T-helper 2 cell treated with Interferon-gamma antibody and Interleukin-4, amounts not matched to agents 5 μg/mL and 100 μg/mL, for 36 hours (primary cell): ENCODE results near the gene RIPPLY3.
"Not testable (repeated sequence)": the region's sequence is repeated elsewhere in the genome, so short reads cannot be mapped to it uniquely, and the experiment has no call there.

Experiments used
- DNase-seq: peaks from one replicate; pipeline ENCODE4 v3.0.0; 2021; ENCODE audit warnings: low spot score
- H3K27ac Mint-ChIP-seq: one replicate; pipeline ENCODE4 v1.8.0; 2021; ENCODE audit warnings: mild to moderate bottlenecking, mixed read lengths
- H3K27me3 Mint-ChIP-seq: one replicate; pipeline ENCODE4 v1.8.0; 2021; ENCODE audit warnings: low read depth, mixed read lengths
- H3K36me3 Mint-ChIP-seq: one replicate; pipeline ENCODE4 v1.8.0; 2021; ENCODE audit warnings: low read depth, mixed read lengths
- H3K4me1 Mint-ChIP-seq: one replicate; pipeline ENCODE4 v1.8.0; 2021; ENCODE audit warnings: low read depth, mixed read lengths
- H3K4me3 Mint-ChIP-seq: one replicate; pipeline ENCODE4 v1.8.0; 2022; ENCODE audit warnings: mild to moderate bottlenecking, moderate library complexity, mixed read lengths
- H3K9me3 Mint-ChIP-seq: one replicate; pipeline ENCODE4 v1.8.0; 2021; ENCODE audit warnings: mixed read lengths

Gene RIPPLY3

DNA sequence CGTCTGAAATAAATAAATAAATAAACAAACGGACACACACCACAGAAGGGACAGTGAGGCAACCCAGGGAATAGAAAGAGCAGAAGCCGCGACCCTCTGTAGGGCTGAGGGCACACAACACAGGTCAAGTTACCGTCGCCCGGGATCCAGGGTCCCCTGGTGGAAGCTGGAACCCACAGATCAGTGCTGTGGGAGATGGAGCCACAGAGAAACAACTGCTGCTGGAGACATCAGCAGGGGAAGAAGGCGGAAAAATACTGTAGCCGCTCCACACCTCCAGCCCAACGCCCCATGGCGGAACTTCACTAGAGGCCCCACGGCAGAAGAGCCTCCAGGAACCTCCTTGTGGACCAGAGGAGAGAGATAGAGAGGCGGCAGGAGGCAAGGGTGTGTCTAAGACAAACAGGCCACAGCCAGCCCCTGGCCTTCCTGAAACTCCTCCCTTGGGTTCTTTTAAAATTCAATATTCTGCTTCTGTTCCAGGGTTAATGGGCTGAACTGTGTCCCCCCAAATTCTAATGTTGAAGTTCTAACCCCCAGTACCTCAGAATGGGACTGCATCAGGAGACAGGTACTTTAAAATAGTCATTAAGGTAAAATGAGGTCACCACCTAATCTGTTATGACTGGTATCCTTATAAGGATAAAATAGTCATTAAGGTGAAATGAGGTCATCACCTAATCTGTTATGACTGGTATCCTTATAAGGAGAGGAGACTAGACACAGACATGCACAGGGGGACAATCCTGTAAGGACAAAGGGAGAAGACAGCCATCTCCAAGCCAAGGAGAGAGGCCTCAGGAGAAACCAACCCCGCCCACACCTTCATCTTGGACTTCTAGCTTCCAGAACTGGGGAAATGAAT is 32.3 kb upstream of the RIPPLY3 start:
- Mint-ChIP-seq H3K27me3 (no peaks in the 10 kb centered on the region), H3K4me3 (no peak overlapping the region), H3K4me1 (peaks cover 11% of the 10 kb centered on the region), H3K9me3 (no peaks in the 10 kb centered on the region), H3K36me3 (peaks cover under 1% of the 10 kb centered on the region), H3K27ac (no peak overlapping the region)
- DNase-seq = no peak

DNA sequence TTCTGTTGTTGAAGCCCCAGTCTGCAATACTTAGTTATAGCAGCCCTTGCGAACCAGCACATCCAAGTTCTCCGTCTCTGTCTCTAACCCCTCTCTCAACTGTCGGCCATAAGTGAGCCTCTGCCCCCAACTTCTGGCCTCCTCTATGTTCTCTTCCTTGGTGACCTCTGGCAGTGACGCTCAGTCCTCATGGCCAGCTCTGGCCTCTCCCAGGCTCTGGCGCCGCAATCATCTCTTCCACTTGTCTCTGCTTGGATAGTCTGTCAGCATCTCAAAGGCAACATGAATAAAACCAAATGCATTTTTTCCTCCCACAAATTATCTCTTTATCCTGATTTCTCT is 31.7 kb upstream of the RIPPLY3 start:
- H3K27me3 Mint-ChIP-seq = no peaks in the 10 kb centered on the region
- H3K36me3 Mint-ChIP-seq = no peaks in the 10 kb centered on the region
- no peak for DNase-seq
- no peaks in the 10 kb centered on the region for H3K9me3 Mint-ChIP-seq
- no peak overlapping the region for H3K27ac Mint-ChIP-seq
- no peak overlapping the region for H3K4me3 Mint-ChIP-seq
- peaks cover 11% of the 10 kb centered on the region for H3K4me1 Mint-ChIP-seq

DNA sequence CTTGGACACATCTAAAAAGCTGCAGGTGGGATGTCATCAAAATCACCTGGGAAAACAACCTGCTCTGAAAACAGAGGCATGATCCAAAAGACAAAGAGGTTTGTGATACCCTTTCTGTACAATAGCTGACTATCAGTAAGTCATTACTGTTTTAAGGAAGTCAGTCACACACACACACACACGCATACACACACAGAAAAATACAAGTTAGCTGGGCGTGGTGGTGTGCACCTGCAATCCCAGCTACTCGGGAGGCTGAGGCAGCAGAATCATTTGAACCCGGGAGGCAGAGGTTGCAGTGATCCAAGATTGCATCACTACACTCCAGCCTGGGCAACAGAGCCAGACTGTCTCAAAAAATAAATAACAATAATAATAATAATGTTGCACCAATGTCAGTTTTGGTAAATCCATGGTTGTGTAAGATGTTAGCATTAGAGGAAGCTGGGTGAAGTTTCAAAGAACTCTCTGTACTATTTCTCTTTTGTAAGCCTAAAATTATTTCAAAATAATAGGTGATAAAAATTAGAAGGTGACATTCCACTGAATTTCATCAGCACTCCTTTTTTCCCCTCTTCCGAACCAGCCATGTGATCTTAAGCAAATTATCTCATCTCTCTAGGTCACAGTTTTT is 30.2 kb upstream of the RIPPLY3 start:
- Mint-ChIP-seq H3K4me1 (peaks cover 16% of the 10 kb centered on the region), H3K27me3 (no peaks in the 10 kb centered on the region), H3K9me3 (no peaks in the 10 kb centered on the region), H3K27ac (no peak overlapping the region), H3K4me3 (no peak overlapping the region), H3K36me3 (no peaks in the 10 kb centered on the region)
- no peak for DNase-seq

DNA sequence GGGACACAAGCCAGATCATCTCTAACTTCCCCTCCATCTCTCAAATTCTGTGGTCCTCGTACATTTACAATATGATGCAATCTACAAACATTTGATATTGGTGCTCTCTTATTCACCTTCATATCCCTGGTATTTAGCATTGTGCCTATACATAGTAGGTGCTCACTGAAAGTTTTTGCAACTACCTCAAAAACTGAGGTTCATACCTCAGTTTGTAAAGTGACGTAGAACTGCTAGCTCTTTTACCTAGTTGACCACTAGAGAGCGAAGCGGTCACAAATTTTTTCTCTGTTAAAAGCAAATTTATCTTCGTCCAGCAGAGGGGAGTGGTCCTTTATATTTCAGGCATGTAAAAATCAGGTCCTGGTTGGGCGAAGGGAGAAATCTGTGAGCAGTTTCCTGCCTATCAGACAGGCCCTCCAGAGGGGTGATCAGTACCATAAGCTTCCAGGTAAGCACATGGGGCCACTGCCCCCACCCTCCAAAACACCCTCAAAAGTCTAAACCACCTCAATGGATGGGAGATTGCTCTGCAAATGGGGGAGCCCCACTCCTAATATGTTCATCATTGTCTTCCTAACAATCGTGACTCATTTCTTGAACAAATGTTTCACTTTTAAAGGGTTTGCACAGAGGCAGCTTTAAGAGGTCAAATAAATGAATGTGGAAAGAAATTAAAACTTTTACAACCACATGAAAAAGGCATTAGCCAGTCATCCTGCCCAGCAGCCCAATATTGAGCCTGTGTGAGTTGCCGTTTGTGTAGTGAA is 29.4 kb upstream of the RIPPLY3 start:
- DNase-seq = peak; percentile 38
- H3K27me3 Mint-ChIP-seq = no peaks in the 10 kb centered on the region
- H3K36me3 Mint-ChIP-seq = no peaks in the 10 kb centered on the region
- H3K27ac Mint-ChIP-seq = peak overlapping the region; percentile 31
- peaks cover 17% of the 10 kb centered on the region for H3K4me1 Mint-ChIP-seq
- no peaks in the 10 kb centered on the region for H3K9me3 Mint-ChIP-seq
- peak overlapping the region; percentile 11 for H3K4me3 Mint-ChIP-seq

DNA sequence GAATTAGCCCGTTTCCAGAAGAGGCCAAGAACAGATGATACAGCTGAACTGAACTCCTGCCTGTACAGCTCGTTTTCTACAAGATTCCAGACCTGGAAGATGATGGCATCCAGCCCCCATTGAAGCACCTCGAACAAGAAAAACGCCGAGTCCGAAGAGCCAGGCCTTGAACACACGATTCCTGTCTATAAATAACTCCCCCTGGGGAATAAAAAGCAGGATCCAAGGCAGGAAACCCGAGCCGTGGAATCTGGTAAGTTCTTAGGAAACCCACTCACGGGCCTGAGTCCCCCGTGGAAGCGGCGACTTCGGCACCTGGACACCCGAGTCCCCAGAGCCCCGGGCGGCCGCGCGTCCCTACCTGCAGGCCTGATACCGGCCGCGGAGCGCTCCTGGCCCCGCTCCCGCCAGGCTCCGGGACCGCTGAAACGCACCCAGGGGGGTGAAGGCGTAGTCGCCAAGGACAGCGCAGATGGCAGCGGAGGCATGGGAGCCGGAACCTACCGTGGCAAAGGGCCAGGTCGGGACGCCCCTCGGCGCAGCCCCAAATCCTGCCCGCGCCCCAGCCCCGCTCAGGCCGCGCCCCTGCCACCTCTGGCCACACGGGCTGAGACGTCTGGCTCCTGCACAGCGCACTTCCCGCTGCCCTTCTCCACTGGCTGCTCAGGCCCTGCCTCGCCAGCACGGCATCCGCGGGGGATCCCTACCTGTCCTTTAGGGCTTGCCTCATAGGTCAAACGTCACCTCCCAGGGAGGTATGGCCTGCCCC is 26.0 kb upstream of the RIPPLY3 start:
- peaks cover 17% of the 10 kb centered on the region for H3K4me1 Mint-ChIP-seq
- H3K9me3 Mint-ChIP-seq = no peaks in the 10 kb centered on the region
- H3K4me3 Mint-ChIP-seq = peak overlapping the region; percentile 66
- no peaks in the 10 kb centered on the region for H3K27me3 Mint-ChIP-seq
- no peak for DNase-seq
- H3K27ac Mint-ChIP-seq = peak overlapping the region; percentile 36
- no peaks in the 10 kb centered on the region for H3K36me3 Mint-ChIP-seq

- H3K9me3 Mint-ChIP-seq = no peaks in the 10 kb centered on the region
- peak overlapping the region; percentile 7 for H3K27ac Mint-ChIP-seq
- H3K27me3 Mint-ChIP-seq = no peaks in the 10 kb centered on the region
- H3K4me1 Mint-ChIP-seq = peaks cover 21% of the 10 kb centered on the region
- peak overlapping the region; percentile 66 for H3K4me3 Mint-ChIP-seq
- no peaks in the 10 kb centered on the region for H3K36me3 Mint-ChIP-seq
- DNase-seq = no peak
Measured at GRCh38 chr21:36981049-36981391, 25.5 kb upstream of the RIPPLY3 start.

GRCh38 chr21:36981977-36982700 is 24.4 kb upstream of the RIPPLY3 start:
- no peak overlapping the region for H3K27ac Mint-ChIP-seq
- H3K36me3 Mint-ChIP-seq = no peaks in the 10 kb centered on the region
- no peak for DNase-seq
- no peaks in the 10 kb centered on the region for H3K9me3 Mint-ChIP-seq
- no peak overlapping the region for H3K4me3 Mint-ChIP-seq
- peaks cover 23% of the 10 kb centered on the region for H3K4me1 Mint-ChIP-seq
- H3K27me3 Mint-ChIP-seq = no peaks in the 10 kb centered on the region

DNA sequence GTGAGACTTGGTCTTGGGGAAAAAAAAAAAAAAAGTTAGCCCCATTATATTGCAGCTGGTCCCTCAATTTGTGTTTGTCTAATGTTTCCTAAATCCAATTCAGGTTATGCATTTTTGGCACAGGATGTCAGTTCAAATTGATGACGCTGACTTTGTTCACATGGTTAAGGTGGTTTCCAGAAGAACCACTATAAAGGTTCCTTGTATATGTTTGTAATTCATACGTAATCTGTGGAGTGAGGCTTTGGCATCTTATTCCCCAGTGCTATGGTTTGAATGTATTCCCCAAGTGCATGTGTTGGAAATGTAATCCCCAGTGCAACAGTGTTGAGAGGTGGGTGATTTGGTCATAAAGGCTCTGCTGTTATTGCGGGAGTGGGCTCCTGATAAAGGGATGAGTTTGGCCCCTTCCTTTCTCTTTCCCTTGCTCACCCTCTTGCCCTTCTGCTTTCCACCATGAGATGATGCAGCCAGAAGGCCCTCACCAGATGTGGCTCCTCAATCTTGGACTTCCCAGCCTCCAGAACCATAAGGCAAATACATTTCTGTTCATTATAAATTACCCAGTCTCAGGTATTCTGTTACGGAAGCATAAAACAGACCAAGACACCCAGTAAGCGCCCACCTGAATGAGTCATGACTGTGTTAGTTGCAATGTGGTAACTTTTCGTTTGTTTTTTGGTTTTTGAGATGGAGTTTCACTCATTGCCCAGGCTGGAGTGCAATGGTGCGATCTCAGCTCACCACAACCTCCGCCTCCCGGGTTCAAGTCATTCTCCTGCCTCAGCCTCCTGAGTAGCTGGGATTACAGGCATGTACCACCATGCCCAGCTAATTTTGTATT is 20.5 kb upstream of the RIPPLY3 start:
- Mint-ChIP-seq H3K4me3 (peak overlapping the region; percentile 19), H3K4me1 (peaks cover 31% of the 10 kb centered on the region), H3K9me3 (no peaks in the 10 kb centered on the region), H3K36me3 (no peaks in the 10 kb centered on the region), H3K27me3 (no peaks in the 10 kb centered on the region), H3K27ac (peak overlapping the region; percentile 62)
- DNase-seq = no peak

- H3K9me3 Mint-ChIP-seq = no peaks in the 10 kb centered on the region
- H3K36me3 Mint-ChIP-seq = no peaks in the 10 kb centered on the region
- no peaks in the 10 kb centered on the region for H3K27me3 Mint-ChIP-seq
- H3K4me3 Mint-ChIP-seq = no peak overlapping the region
- peaks cover 27% of the 10 kb centered on the region for H3K4me1 Mint-ChIP-seq
- H3K27ac Mint-ChIP-seq = peak overlapping the region; percentile 49
- DNase-seq = no peak
Measured at GRCh38 chr21:36987845-36988244, 18.7 kb upstream of the RIPPLY3 start.

GRCh38 chr21:36988536-36988935 is 18.0 kb upstream of the RIPPLY3 start:
- peak overlapping the region; percentile 72 for H3K4me3 Mint-ChIP-seq
- H3K36me3 Mint-ChIP-seq = no peaks in the 10 kb centered on the region
- no peaks in the 10 kb centered on the region for H3K27me3 Mint-ChIP-seq
- H3K9me3 Mint-ChIP-seq = no peaks in the 10 kb centered on the region
- peaks cover 27% of the 10 kb centered on the region for H3K4me1 Mint-ChIP-seq
- H3K27ac Mint-ChIP-seq = peak overlapping the region; percentile 76
- DNase-seq = no peak

GRCh38 chr21:36989199-36989698 is 17.3 kb upstream of the RIPPLY3 start:
- H3K27ac Mint-ChIP-seq = peak overlapping the region; percentile 90
- H3K27me3 Mint-ChIP-seq, H3K36me3 Mint-ChIP-seq, H3K9me3 Mint-ChIP-seq, DNase-seq: not testable (repeated sequence)
- H3K4me1 Mint-ChIP-seq = peaks cover 27% of the 10 kb centered on the region
- H3K4me3 Mint-ChIP-seq = peak overlapping the region; percentile 86

DNA sequence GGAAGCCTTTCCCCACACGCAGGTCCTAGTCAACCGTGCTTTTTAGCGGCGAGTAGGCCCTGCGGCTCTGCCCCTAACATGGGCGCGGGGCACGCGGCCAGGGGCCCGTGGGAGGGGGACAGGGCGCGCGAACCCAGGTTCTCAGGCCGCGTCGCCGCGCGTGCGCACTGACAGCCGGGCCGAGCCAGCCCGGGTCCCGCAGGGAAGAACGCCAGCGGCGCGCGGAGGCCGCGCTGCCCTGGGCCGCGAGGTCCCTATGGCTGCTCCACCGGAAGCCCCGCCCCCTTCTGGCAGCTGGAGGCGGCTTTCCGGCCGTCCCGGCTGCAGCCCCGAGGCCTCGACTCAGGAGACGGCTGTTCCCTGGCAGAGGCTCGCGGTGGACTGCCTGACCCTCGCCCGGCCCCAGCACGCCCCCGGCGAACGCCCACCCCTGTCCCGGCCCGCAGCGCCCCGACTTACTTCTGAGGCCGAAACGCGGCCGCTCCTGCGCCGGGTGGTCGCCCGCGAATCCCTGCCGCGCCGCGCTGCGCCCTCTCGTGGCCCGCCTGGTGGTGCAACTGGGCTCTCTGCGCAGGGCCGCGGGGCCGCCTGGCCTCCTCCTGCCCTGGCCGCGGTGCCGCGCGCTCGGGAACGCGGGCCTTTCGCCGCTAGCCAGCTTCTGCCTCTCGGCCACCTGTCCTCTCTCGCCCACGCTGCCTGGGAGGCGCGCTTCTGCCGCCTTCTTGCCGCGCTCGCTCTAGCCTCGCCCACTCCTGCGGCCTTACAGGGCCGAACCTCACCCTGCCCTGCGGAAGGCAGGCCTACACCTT is 16.6 kb upstream of the RIPPLY3 start:
- H3K9me3 Mint-ChIP-seq = no peaks in the 10 kb centered on the region
- peak; percentile 93 for DNase-seq
- H3K4me3 Mint-ChIP-seq = peak overlapping the region; percentile 87
- no peaks in the 10 kb centered on the region for H3K27me3 Mint-ChIP-seq
- peaks cover 27% of the 10 kb centered on the region for H3K4me1 Mint-ChIP-seq
- peak overlapping the region; percentile 90 for H3K27ac Mint-ChIP-seq
- H3K36me3 Mint-ChIP-seq = no peaks in the 10 kb centered on the region
